Measurements from ENCODE around the gene ATP5ME. TPM values are rescaled to one million over a fixed set of nuclear protein-coding genes. Genes with fewer than 3 reads are reported as not detected.

The ATP5ME gene
- total RNA-seq, 1 experiment from 2014 or later = 425 TPM

DNA sequence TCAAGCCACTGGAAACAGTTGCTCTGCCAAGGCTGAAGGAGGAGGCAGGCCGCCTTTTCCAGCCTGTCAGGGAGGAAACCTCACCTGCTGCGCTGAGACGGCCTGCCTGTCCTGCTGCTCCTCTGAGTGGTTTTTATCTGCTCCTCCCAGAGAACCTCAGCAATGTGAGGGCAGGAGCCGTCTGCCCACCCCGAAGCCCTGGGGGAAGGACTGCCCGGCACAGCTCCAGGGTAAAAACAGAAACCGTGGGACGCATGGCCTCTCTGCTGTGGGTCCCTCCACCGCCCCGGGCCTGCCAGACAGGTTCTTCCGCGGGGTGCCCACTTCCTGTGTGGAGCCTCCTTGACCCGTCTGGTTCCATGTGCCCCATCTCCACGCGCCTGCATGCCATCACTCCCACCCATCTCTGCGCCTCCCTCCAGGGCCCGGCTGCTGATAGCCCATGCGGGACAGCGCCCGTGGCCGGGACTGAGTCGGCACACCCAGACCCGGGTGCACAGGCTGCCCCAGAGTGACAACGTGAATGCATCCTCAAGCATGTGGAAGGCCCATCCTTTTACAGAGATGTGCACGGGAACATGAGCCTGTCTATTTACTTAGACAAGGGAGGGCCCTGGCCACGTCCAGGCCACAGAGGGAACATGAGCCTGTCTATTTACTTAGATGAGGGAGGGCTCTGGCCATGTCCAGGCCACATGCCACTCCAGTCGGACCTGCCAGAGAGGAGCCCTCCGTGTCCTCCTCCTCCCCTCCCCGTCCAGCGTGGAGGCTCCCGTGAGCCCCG lies 18.9 kb upstream of the ATP5ME start:
- no peak overlapping the region for H3T11ph ChIP-seq (ENCODE audit: low read length)
- H3K18ac ChIP-seq (ENCODE audit: insufficient read length, low read depth, low read length) = no peak overlapping the region
- H2AFZ ChIP-seq (ENCODE audit: low read length) = no peak overlapping the region
- TF ChIP-seq, protein P1, sequence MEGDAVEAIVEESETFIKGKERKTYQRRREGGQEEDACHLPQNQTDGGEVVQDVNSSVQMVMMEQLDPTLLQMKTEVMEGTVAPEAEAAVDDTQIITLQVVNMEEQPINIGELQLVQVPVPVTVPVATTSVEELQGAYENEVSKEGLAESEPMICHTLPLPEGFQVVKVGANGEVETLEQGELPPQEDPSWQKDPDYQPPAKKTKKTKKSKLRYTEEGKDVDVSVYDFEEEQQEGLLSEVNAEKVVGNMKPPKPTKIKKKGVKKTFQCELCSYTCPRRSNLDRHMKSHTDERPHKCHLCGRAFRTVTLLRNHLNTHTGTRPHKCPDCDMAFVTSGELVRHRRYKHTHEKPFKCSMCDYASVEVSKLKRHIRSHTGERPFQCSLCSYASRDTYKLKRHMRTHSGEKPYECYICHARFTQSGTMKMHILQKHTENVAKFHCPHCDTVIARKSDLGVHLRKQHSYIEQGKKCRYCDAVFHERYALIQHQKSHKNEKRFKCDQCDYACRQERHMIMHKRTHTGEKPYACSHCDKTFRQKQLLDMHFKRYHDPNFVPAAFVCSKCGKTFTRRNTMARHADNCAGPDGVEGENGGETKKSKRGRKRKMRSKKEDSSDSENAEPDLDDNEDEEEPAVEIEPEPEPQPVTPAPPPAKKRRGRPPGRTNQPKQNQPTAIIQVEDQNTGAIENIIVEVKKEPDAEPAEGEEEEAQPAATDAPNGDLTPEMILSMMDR (conservative IDR thresholded peaks at IDR 0.05) = no peak
- no peak overlapping the region for H2BK15ac ChIP-seq (ENCODE audit: low read depth, low read length)
- H3K9ac ChIP-seq (ENCODE audit: extremely low read depth, insufficient read length, low read length) = no peak overlapping the region
- no peak overlapping the region for H4K5ac ChIP-seq (ENCODE audit: insufficient read length, low read depth, low read length)
- H3K14ac ChIP-seq (ENCODE audit: insufficient read depth, low read length) = no peak overlapping the region; the same call in 1 of the 2 replicates
- H3K23me2 ChIP-seq (ENCODE audit: insufficient read length, low read depth, low read length, poor library complexity, severe bottlenecking) = no peaks in the 10 kb centered on the region
- H2BK20ac ChIP-seq (ENCODE audit: low read depth, low read length, poor library complexity, severe bottlenecking) = no peak overlapping the region
- no peaks in the 10 kb centered on the region for H3K27me3 ChIP-seq (ENCODE audit: insufficient read depth, low read length)
- Mint-ChIP-seq H3K4me1 (peaks cover 16 to 36% of the 10 kb centered on the region in 2 experiments), H3K27me3 (ENCODE audit: low read depth) (no peaks in the 10 kb centered on the region; the same call in 1 of the 2 replicates), H3K4me3 (no peak overlapping the region), H3K36me3 (ENCODE audit: insufficient read depth in 1 of 3, low read depth in 3 of 3) (no peaks in the 10 kb centered on the region), H3K27ac (peak overlapping the region in 1 of 3 experiments; percentile 85; a peak in 1 of 7 replicates), H3K9me3 (peaks cover 0 to 5% of the 10 kb centered on the region in 2 experiments; a peak in 2 of 5 replicates)
- no peaks in the 10 kb centered on the region for H4K20me1 ChIP-seq (ENCODE audit: control insufficient read depth, insufficient read depth, insufficient read length)
- H3K4ac ChIP-seq (ENCODE audit: low read depth, low read length) = no peak overlapping the region
- DNase-seq = peak; percentile 43
- H3K23ac ChIP-seq (ENCODE audit: insufficient read length, low read depth, low read length) = no peak overlapping the region
- no peaks in the 10 kb centered on the region for H3K79me1 ChIP-seq (ENCODE audit: insufficient read depth, low read depth, low read length, poor library complexity, severe bottlenecking)
- no peaks in the 10 kb centered on the region for H3K79me2 ChIP-seq (ENCODE audit: insufficient read depth, low read length)
- no peak overlapping the region for H3K56ac ChIP-seq (ENCODE audit: insufficient read length, low read depth, low read length)
- no peak overlapping the region for H3K4me2 ChIP-seq (ENCODE audit: insufficient read depth, insufficient read length, low read length)
- no peak overlapping the region for H2BK5ac ChIP-seq (ENCODE audit: insufficient read length, low read length)
- no CpG with 5 or more reads among the region's 32 CpGs for WGBS (ENCODE audit: extremely low coverage, insufficient read length, low lambda C conversion rate)
- H3K4me1 ChIP-seq (ENCODE audit: insufficient read depth, low read length) = peaks cover 7% of the 10 kb centered on the region; the same call in 1 of the 2 replicates
- H2BK12ac ChIP-seq (ENCODE audit: insufficient read length, low read depth, low read length) = no peak overlapping the region
- no peak overlapping the region for H2AK5ac ChIP-seq (ENCODE audit: insufficient read length, low read length)
- H2BK120ac ChIP-seq (ENCODE audit: low read depth, low read length, poor library complexity, severe bottlenecking) = no peak overlapping the region
- no peak overlapping the region for H4K91ac ChIP-seq (ENCODE audit: insufficient read length, low read depth, low read length)
- H3K27ac ChIP-seq (ENCODE audit: insufficient read length, low read depth, low read length) = no peak overlapping the region
- H4K8ac ChIP-seq (replicated peaks; ENCODE audit: insufficient read length, low read depth, low read length) = no peak overlapping the region
- no peaks in the 10 kb centered on the region for H3K9me3 ChIP-seq (ENCODE audit: control insufficient read depth, low read depth, low read length)

All from H9 (cell line).